Esophagus muscularis mucosa (tissue), 4 donors: ENCODE data around the gene KRT82. TPM values are rescaled to one million over a fixed set of nuclear protein-coding genes. Genes with fewer than 3 reads are reported as not detected.

Experiments
- DNase-seq: peaks from one replicate; pipeline ENCODE4 v3.0.0-alpha.2; 2017; ENCODE audit errors: extremely low spot score
- H3K27ac ChIP-seq, 4 donors: fragments of 200-600 bp; sonication (generic); replicated peaks in 1 of 4; 1 replicate in 3 of 4; 2 replicates in 1 of 4; pipeline ENCODE4 v1.5.1; 2016 to 2019; ENCODE audit warnings: mild to moderate bottlenecking in 1 of 4
- H3K27me3 ChIP-seq, 4 donors: fragments of 200-600 bp; sonication (generic); one replicate each; pipeline versions ENCODE4 v1.5.1 to v1.6.0; 2016 to 2019
- H3K36me3 ChIP-seq, 4 donors: fragments of 200-600 bp; sonication (generic); one replicate each; pipeline ENCODE4 v1.5.1; 2016 to 2019
- H3K4me1 ChIP-seq, 4 donors: fragments of 200-600 bp; sonication (generic); one replicate each; pipeline ENCODE4 v1.5.1; 2016 to 2019
- H3K4me3 ChIP-seq, 4 donors: fragments of 200-600 bp; sonication (generic); 1 replicate in 2 of 4; 2 replicates in 2 of 4; pipeline ENCODE4 v1.5.1; 2016 to 2019; ENCODE audit warnings: mild to moderate bottlenecking in 4 of 4, moderate library complexity in 1 of 4
- H3K9me3 ChIP-seq, 4 donors: fragments of 200-600 bp; sonication (generic); 1 replicate in 3 of 4; 2 replicates in 1 of 4; pipeline ENCODE4 v1.5.1; 2016 to 2019
- EP300 ChIP-seq: sonication (generic); formaldehyde crosslinking; IDR thresholded peaks from one replicate; pipeline ENCODE4 v1.6.1; 2017; ENCODE audit warnings: antibody characterized with exemption
- POLR2A ChIP-seq: fragments of 450-650 bp; IDR thresholded peaks from one replicate; pipeline ENCODE4 v1.6.1; 2017; ENCODE audit warnings: antibody characterized with exemption, moderate library complexity, mild to moderate bottlenecking, low read depth
- POLR2AphosphoS5 ChIP-seq, 2 donors: sonication (generic); formaldehyde crosslinking; IDR thresholded peaks; one replicate each; pipeline ENCODE4 v1.6.1; 2017; ENCODE audit warnings: antibody characterized with exemption in 2 of 2
- WGBS: methylation state at CpG from one replicate; pipeline ENCODE4 v1.1.5; 2018; 5-methylcytosine and 5-hydroxymethylcytosine counted together
- intact Hi-C: fragments of 100-400 bp; cut with DNase I; formaldehyde crosslinking; loops from one replicate; pipeline ENCODE4 v1.15.1; 2023
- total RNA-seq, 4 donors: library from RNA; depleted of rRNA; stranded (reverse); fragments of >200 nt; gene quantifications; one replicate each; pipeline versions ENCODE4 v1.1.0 to v1.2.1, GENCODE V29; 2016
- TF ChIP-seq, protein P1 (sequence below), 3 experiments: fragments of 200-600 bp in 2 of 3; fragments of 450-650 bp in 1 of 3; sonication (generic) in 2 of 3; IDR thresholded peaks; one replicate each; pipeline ENCODE4 v1.5.1; 2017 to 2019; ENCODE audit warnings: antibody characterized with exemption in 3 of 3, mild to moderate bottlenecking in 2 of 3, moderate library complexity in 1 of 3

The KRT82 gene
- total RNA-seq, 4 donors from 2014 or later, result not detected

DNA sequence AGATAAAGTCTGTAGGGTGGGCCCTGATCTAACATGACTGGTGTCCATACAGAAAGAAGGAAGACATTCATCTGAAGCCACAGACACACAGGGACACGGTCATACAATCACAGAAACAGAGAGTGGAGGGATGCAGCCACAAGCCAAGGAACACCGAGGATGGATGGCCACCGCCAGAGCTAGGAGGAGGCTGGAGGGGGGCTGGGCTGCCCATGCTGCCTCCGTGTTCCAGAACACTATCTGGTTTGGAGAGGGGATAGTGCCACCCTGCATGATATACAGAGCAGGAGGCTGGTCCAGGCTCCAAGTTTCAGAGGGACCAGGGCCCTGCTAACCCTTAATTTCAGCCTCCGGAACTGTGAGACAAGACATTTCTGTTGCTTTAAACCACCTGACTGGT, 19.3 kb upstream of the KRT82 start:
- no peaks in the 10 kb centered on the region for H3K9me3 ChIP-seq
- peaks cover 2 to 21% (median 16%) of the 10 kb centered on the region in 4 donors for H3K4me1 ChIP-seq
- DNase-seq, result no peak
- no peaks in the 10 kb centered on the region for H3K36me3 ChIP-seq
- intact Hi-C loops, result no loop called here
- H3K4me3 ChIP-seq, result no peak overlapping the region
- TF ChIP-seq, protein P1, sequence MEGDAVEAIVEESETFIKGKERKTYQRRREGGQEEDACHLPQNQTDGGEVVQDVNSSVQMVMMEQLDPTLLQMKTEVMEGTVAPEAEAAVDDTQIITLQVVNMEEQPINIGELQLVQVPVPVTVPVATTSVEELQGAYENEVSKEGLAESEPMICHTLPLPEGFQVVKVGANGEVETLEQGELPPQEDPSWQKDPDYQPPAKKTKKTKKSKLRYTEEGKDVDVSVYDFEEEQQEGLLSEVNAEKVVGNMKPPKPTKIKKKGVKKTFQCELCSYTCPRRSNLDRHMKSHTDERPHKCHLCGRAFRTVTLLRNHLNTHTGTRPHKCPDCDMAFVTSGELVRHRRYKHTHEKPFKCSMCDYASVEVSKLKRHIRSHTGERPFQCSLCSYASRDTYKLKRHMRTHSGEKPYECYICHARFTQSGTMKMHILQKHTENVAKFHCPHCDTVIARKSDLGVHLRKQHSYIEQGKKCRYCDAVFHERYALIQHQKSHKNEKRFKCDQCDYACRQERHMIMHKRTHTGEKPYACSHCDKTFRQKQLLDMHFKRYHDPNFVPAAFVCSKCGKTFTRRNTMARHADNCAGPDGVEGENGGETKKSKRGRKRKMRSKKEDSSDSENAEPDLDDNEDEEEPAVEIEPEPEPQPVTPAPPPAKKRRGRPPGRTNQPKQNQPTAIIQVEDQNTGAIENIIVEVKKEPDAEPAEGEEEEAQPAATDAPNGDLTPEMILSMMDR (IDR thresholded peaks at IDR 0.05), result no peak
- no peak for TF ChIP-seq POLR2AphosphoS5 (IDR thresholded peaks at IDR 0.05)
- no peak for TF ChIP-seq POLR2A
- no peak for TF ChIP-seq EP300
- WGBS, result 95% methylated on average over 5 of the region's 5 CpGs
- no peak overlapping the region for H3K27ac ChIP-seq
- H3K27me3 ChIP-seq, result peaks cover 0 to 4% (median 0%) of the 10 kb centered on the region in 4 donors

DNA sequence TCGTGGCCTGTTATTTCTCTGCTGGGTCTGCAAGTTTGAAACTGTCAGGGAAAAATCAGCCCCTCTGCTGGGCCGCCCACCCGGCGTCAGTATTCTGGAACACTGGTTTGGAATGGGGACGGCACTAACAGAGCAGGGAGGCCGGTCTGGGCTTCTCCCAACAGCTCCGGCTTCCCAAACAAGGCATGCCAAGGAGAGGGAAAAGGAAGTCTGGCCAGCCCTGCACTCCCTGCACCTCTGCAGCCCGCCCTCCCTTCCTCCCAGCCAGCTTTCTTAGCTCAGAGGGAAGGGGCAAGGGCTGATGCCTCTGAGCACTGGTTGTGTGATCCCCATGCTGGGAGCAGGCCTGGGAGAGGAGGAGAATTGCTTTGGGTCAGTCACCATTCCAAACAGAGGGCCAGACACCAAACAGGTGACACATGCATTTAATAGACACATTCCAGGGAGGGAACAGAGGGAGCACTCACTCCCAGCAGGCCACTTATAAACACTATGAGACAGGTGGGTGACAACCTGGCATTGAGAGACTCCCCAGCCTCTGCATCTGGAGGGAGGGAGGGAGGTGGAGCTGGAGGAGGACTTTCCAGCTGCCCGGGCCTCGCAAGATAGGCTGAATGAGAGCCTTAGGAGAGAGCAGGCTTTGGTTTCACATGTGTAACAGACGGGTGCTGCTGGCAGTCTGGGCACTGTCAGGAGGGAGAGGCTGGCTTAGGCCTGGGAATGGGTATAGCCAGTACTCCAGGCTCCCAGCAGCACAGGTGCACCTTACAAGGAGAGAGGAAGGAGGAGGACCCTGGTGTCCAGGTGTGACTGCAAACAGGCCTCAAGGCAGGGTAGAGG, 17.7 kb upstream of the KRT82 start:
- TF ChIP-seq POLR2A, result no peak
- TF ChIP-seq POLR2AphosphoS5 (IDR thresholded peaks at IDR 0.05), result no peak
- TF ChIP-seq, protein P1 (IDR thresholded peaks at IDR 0.05), result no peak
- no peak for TF ChIP-seq EP300
- Histone ChIP-seq H3K36me3 (no peaks in the 10 kb centered on the region), H3K4me1 (peaks cover 2 to 21% (median 16%) of the 10 kb centered on the region in 4 donors), H3K9me3 (no peaks in the 10 kb centered on the region), H3K4me3 (no peak overlapping the region), H3K27me3 (no peaks in the 10 kb centered on the region), H3K27ac (peak overlapping the region; percentile 33 to 71 (median 47))
- WGBS, result 32% methylated on average over 6 of the region's 11 CpGs
- intact Hi-C loops, result no loop called here
- DNase-seq, result no peak

DNA sequence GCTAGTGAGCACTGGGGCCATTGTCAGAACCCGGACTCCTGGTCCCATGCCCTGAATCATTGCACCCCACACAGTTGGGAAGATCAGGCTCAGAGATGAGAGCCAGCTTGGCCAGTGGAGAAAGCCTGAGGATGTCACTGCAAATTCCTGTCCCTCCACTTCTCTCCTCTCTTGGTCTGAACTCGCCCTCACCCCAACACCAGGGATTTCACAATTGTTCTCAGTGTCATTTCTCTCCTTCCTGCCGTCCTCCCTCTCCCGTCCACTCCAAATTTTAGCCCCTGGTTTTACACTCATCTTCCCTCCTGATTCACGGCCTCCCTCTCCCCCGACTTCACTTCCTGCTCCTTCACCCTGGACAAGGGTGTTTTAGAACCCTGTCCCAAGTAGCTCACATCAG, 16.9 kb upstream of the KRT82 start:
- intact Hi-C loops, result no loop called here
- Histone ChIP-seq H3K27me3 (no peaks in the 10 kb centered on the region), H3K4me3 (no peak overlapping the region), H3K9me3 (no peaks in the 10 kb centered on the region), H3K4me1 (peaks cover 2 to 21% (median 16%) of the 10 kb centered on the region in 4 donors), H3K36me3 (no peaks in the 10 kb centered on the region), H3K27ac (peak overlapping the region; percentile 33 to 71 (median 47))
- 66% methylated on average over 6 of the region's 6 CpGs for WGBS
- TF ChIP-seq, protein P1 (IDR thresholded peaks at IDR 0.05), result no peak
- no peak for TF ChIP-seq POLR2AphosphoS5 (IDR thresholded peaks at IDR 0.05)
- no peak for TF ChIP-seq EP300
- no peak for TF ChIP-seq POLR2A
- no peak for DNase-seq

- Histone ChIP-seq H3K27ac (no peak overlapping the region), H3K36me3 (no peaks in the 10 kb centered on the region), H3K4me1 (peaks cover 2 to 36% (median 30%) of the 10 kb centered on the region in 4 donors), H3K4me3 (no peak overlapping the region), H3K27me3 (no peaks in the 10 kb centered on the region), H3K9me3 (no peaks in the 10 kb centered on the region)
- TF ChIP-seq POLR2AphosphoS5 (IDR thresholded peaks at IDR 0.05) (no peak), EP300 (no peak), POLR2A (no peak)
- TF ChIP-seq, protein P1 (IDR thresholded peaks at IDR 0.05), result no peak
- no peak for DNase-seq
- 90% methylated on average over 1 of the region's 1 CpG for WGBS
- intact Hi-C loops, result no loop called here
Observed at GRCh38 chr12:52419656-52420055, 13.5 kb upstream of the KRT82 start.
